Activated CD4-positive, alpha-beta T cell treated with anti-CD3 and anti-CD28 coated beads, Interleukin-2, amount 50 U/mL, for 4 hours (primary cell): ENCODE results near the gene EFHD1.
"Not testable (repeated sequence)": the region's sequence is repeated elsewhere in the genome, so short reads cannot be mapped to it uniquely, and the experiment has no call there.

Experiments used
- DNase-seq, 2 experiments: peaks; one replicate each; pipeline ENCODE4 v3.0.0-alpha.2; 2020

Gene EFHD1

GRCh38 chr2:232653441-232653840, 20.0 kb downstream of the EFHD1 start:
- DNase-seq, result no peak

GRCh38 chr2:232655392-232655791, 22.0 kb downstream of the EFHD1 start:
- DNase-seq, result no peak

GRCh38 chr2:232658217-232658785, 24.9 kb downstream of the EFHD1 start:
- DNase-seq, result no peak

GRCh38 chr2:232659359-232659758, 26.0 kb downstream of the EFHD1 start:
- DNase-seq, result no peak

- no peak for DNase-seq
Measured at GRCh38 chr2:232662486-232663260, 29.3 kb downstream of the EFHD1 start.

GRCh38 chr2:232666051-232666805, 32.8 kb downstream of the EFHD1 start:
- no peak for DNase-seq

GRCh38 chr2:232667989-232668583, 34.7 kb downstream of the EFHD1 start:
- no peak for DNase-seq

- DNase-seq, result no peak
Measured at GRCh38 chr2:232668805-232669444, 35.5 kb downstream of the EFHD1 start.

- DNase-seq, result no peak
Measured at GRCh38 chr2:232672588-232672987, 39.2 kb downstream of the EFHD1 start.

- DNase-seq, result no peak
Measured at GRCh38 chr2:232674491-232674890, 41.1 kb downstream of the EFHD1 start.

- no peak for DNase-seq
Measured at GRCh38 chr2:232675381-232675780, 42.0 kb downstream of the EFHD1 start.

GRCh38 chr2:232680006-232680405, 46.6 kb downstream of the EFHD1 start:
- no peak for DNase-seq

- DNase-seq, result no peak
Measured at GRCh38 chr2:232681527-232681926, 48.1 kb downstream of the EFHD1 start.

- DNase-seq, result no peak
Measured at GRCh38 chr2:232683368-232683767, 50.0 kb downstream of the EFHD1 start.

- not testable (repeated sequence) for DNase-seq
Measured at GRCh38 chr2:232685391-232685790, 52.0 kb downstream of the EFHD1 start.

GRCh38 chr2:232687382-232688160, 54.2 kb downstream of the EFHD1 start:
- no peak for DNase-seq

GRCh38 chr2:232688201-232688600, 54.8 kb downstream of the EFHD1 start:
- DNase-seq, result no peak

GRCh38 chr2:232689152-232689910, 55.9 kb downstream of the EFHD1 start:
- DNase-seq, result no peak

GRCh38 chr2:232691117-232691516, 57.7 kb downstream of the EFHD1 start:
- not testable (repeated sequence) for DNase-seq

- DNase-seq, result no peak
Measured at GRCh38 chr2:232693344-232693743, 59.9 kb downstream of the EFHD1 start.

- DNase-seq, result no peak
Measured at GRCh38 chr2:232696609-232697058, 63.2 kb downstream of the EFHD1 start.
